BLaER1 (cell line): ENCODE results near the gene BTD.
A peak's percentile ranks its signal among the peaks of the same experiment; 100 is the strongest.

ENCODE experiments used
- H3K27ac ChIP-seq: shearing (Covaris generic); formaldehyde crosslinking; 2 replicates; pipeline ENCODE4 v1.8.1; 2022
- H3K27me3 ChIP-seq: shearing (Covaris generic); formaldehyde crosslinking; 2 replicates; pipeline ENCODE4 v1.8.1; 2022
- H3K36me3 ChIP-seq: shearing (Covaris generic); formaldehyde crosslinking; 2 replicates; pipeline ENCODE4 v1.8.1; 2022
- H3K4me1 ChIP-seq: shearing (Covaris generic); formaldehyde crosslinking; 2 replicates; pipeline ENCODE4 v1.8.1; 2022
- H3K4me2 ChIP-seq: shearing (Covaris generic); formaldehyde crosslinking; 2 replicates; pipeline ENCODE4 v1.8.1; 2022
- H3K4me3 ChIP-seq: shearing (Covaris generic); formaldehyde crosslinking; 2 replicates; pipeline ENCODE4 v1.8.1; 2022
- H3K9ac ChIP-seq: shearing (Covaris generic); formaldehyde crosslinking; 2 replicates; pipeline ENCODE4 v1.8.1; 2022
- H3K9me3 ChIP-seq: shearing (Covaris generic); formaldehyde crosslinking; 2 replicates; pipeline ENCODE4 v1.8.1; 2022
- H4K20me1 ChIP-seq: shearing (Covaris generic); formaldehyde crosslinking; 2 replicates; pipeline ENCODE4 v1.8.1; 2022
- Cebpa-rat ChIP-seq: shearing (Covaris generic); IDR thresholded peaks from 2 replicates; pipeline ENCODE4 v1.8.1; 2022

Gene BTD

GRCh38 chr3:15623535-15624440 lies 22.2 kb downstream of the BTD start:
- H4K20me1 ChIP-seq = no peaks in the 10 kb centered on the region
- H3K9ac ChIP-seq = no peak overlapping the region
- H3K4me3 ChIP-seq = no peak overlapping the region
- H3K4me1 ChIP-seq = peaks cover 5% of the 10 kb centered on the region; the same call in 1 of the 2 replicates
- no peaks in the 10 kb centered on the region for H3K36me3 ChIP-seq
- peaks cover 42% of the 10 kb centered on the region for H3K9me3 ChIP-seq
- no peak overlapping the region for H3K4me2 ChIP-seq
- no peak for TF ChIP-seq Cebpa-rat
- H3K27ac ChIP-seq = no peak overlapping the region
- no peaks in the 10 kb centered on the region for H3K27me3 ChIP-seq

DNA sequence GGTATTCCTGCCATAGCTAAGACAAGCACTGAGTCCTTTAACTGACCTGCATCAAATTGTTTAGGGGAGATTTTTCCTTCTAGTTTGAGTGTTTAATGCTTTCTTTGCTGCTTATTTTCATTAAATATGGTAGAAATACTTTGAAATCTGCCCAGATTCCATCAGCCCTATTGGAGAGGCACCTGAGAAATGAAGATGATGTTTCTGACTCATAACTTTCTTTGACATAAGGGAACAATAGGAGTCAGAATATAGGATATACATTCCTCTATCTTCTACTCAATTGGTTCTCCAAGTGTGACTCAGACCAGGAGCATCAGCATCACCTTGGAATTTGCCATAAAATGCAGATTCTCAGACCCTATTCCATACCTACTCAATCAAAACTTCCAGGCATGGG lies 27.4 kb downstream of the BTD start:
- Histone ChIP-seq H3K4me1 (peaks cover 9% of the 10 kb centered on the region; the same call in 1 of the 2 replicates), H4K20me1 (no peaks in the 10 kb centered on the region), H3K4me2 (no peak overlapping the region), H3K4me3 (no peak overlapping the region), H3K27ac (no peak overlapping the region), H3K27me3 (no peaks in the 10 kb centered on the region), H3K9me3 (no peaks in the 10 kb centered on the region), H3K36me3 (no peaks in the 10 kb centered on the region), H3K9ac (no peak overlapping the region)
- no peak for TF ChIP-seq Cebpa-rat

DNA sequence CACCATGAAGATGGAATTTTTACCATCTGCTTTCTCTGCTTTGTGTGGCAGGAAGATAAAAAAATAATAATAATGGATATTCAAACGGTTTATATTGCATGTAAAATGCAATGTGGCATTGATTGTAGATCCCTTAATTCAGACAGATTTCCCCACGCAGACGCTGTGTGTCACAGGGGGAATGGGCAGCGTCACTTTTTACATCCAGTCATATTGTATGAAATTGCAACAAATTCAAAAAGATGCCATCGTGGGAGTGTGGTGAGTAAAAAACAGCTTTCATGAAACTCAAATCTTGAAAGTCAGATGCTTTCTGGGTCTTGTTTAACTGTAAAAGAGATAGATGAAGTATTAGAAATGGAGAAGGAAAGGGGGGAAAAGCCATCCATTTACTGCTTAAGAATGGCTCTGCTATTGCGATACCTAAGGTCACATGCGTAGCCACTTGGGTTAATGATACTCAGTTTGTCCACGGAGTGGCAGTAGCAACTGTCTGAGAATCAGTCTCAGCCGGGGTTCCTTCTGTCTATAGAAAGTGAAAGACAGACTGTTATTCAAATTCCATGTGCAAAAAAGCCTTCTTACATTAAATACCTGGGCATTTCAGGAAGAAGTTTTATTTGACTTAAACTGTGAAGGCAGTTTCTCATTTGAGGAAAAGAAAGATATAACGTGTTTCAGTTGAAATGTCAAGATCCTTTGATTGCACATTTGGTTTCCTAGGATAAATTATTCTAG lies 28.5 kb downstream of the BTD start:
- H3K4me3 ChIP-seq = no peak overlapping the region
- TF ChIP-seq Cebpa-rat = no peak
- no peak overlapping the region for H3K9ac ChIP-seq
- H3K4me1 ChIP-seq = peaks cover 7% of the 10 kb centered on the region; the same call in 1 of the 2 replicates
- H3K4me2 ChIP-seq = 0 out of 2 replicates have a peak overlapping the region, but pooled peaks have one; percentile 12
- no peaks in the 10 kb centered on the region for H4K20me1 ChIP-seq
- H3K36me3 ChIP-seq = no peaks in the 10 kb centered on the region
- no peak overlapping the region for H3K27ac ChIP-seq
- no peaks in the 10 kb centered on the region for H3K9me3 ChIP-seq
- H3K27me3 ChIP-seq = no peaks in the 10 kb centered on the region

- 0 out of 2 replicates have a peak overlapping the region, but pooled peaks have one; percentile 12 for H3K4me2 ChIP-seq
- no peak overlapping the region for H3K27ac ChIP-seq
- no peak overlapping the region for H3K4me3 ChIP-seq
- no peaks in the 10 kb centered on the region for H4K20me1 ChIP-seq
- TF ChIP-seq Cebpa-rat = no peak
- no peaks in the 10 kb centered on the region for H3K27me3 ChIP-seq
- H3K9me3 ChIP-seq = no peaks in the 10 kb centered on the region
- H3K9ac ChIP-seq = no peak overlapping the region
- H3K4me1 ChIP-seq = 0 out of 2 replicates have a peak, but pooled peaks cover 4% of the 10 kb centered on the region
- H3K36me3 ChIP-seq = no peaks in the 10 kb centered on the region
Measured at GRCh38 chr3:15630646-15631350, 29.3 kb downstream of the BTD start.

DNA sequence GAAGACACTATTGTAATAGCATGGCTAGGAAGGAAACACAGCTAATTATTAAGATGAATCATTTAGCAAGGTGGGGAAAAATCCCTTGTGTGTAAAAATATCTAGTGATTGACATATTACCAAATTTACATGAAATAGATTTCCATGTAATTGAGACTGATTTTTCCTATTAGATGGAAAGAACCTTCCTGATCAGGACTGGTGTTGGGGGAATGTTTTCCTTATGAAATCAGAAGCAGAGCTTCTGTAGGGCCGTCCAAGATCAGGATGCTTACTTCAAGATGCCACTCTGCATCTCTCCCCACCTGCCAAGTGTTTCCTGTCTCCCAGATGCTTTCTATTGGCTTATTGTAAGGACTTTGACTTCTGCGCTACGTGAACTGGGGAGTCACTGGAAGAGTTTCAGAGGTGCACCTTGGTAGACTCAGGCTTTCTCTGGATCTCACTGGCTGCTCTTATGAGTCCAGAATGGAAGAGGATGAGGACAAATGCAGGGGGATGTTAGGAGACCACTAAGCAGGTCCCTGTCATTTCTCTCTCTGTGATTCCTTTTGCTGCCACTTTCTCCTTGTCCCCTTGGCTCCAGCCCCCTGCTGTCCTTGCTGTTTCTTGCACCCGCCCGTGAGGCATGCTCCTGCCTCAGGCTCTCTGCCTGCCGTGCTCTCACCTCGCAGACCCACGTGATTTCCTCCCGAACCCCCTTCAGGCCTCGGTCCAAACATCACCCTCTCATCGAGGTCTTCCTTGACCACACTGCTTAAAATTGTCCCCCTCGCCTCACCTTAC lies 30.1 kb downstream of the BTD start:
- no peak for TF ChIP-seq Cebpa-rat
- H3K27ac ChIP-seq = no peak overlapping the region

GRCh38 chr3:15632212-15632580 lies 30.7 kb downstream of the BTD start:
- no peak overlapping the region for H3K27ac ChIP-seq
- H3K4me2 ChIP-seq = no peak overlapping the region
- peaks cover 10% of the 10 kb centered on the region for H3K4me1 ChIP-seq
- H3K9me3 ChIP-seq = no peaks in the 10 kb centered on the region
- H3K36me3 ChIP-seq = no peaks in the 10 kb centered on the region
- no peak overlapping the region for H3K9ac ChIP-seq
- no peaks in the 10 kb centered on the region for H4K20me1 ChIP-seq
- no peak overlapping the region for H3K4me3 ChIP-seq
- no peak for TF ChIP-seq Cebpa-rat
- no peaks in the 10 kb centered on the region for H3K27me3 ChIP-seq

More for the DNA sequence above, 30.1 kb downstream of the BTD start:
- no peak overlapping the region for H3K4me2 ChIP-seq
- no peaks in the 10 kb centered on the region for H4K20me1 ChIP-seq
- H3K9ac ChIP-seq = no peak overlapping the region
- H3K27me3 ChIP-seq = no peaks in the 10 kb centered on the region
- H3K9me3 ChIP-seq = no peaks in the 10 kb centered on the region
- no peaks in the 10 kb centered on the region for H3K36me3 ChIP-seq
- peaks cover 10% of the 10 kb centered on the region for H3K4me1 ChIP-seq
- H3K4me3 ChIP-seq = no peak overlapping the region

DNA sequence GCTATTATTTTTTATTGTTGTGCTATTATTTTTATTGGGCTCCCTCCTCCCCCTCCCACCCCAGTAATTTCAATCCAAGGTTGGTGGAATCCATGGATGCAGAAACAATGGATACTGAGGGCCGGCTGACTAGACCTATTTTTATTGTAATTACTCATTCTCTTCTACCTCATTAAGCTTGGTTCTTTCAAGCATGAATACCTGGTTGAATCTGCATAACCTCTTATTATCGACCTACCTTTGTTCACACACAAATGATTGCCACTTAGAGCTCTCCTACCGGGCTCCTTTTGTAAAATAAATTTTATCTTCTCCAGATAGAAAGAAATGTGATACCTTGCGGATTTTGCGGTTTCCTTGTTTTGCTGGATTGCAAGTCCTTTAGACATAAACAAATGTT lies 31.6 kb downstream of the BTD start:
- Histone ChIP-seq H3K4me3 (no peak overlapping the region), H3K9me3 (no peaks in the 10 kb centered on the region), H3K36me3 (no peaks in the 10 kb centered on the region), H3K9ac (no peak overlapping the region), H3K27ac (no peak overlapping the region), H3K4me1 (peaks cover 10% of the 10 kb centered on the region), H3K4me2 (no peak overlapping the region), H3K27me3 (no peaks in the 10 kb centered on the region), H4K20me1 (no peaks in the 10 kb centered on the region)
- TF ChIP-seq Cebpa-rat = no peak

DNA sequence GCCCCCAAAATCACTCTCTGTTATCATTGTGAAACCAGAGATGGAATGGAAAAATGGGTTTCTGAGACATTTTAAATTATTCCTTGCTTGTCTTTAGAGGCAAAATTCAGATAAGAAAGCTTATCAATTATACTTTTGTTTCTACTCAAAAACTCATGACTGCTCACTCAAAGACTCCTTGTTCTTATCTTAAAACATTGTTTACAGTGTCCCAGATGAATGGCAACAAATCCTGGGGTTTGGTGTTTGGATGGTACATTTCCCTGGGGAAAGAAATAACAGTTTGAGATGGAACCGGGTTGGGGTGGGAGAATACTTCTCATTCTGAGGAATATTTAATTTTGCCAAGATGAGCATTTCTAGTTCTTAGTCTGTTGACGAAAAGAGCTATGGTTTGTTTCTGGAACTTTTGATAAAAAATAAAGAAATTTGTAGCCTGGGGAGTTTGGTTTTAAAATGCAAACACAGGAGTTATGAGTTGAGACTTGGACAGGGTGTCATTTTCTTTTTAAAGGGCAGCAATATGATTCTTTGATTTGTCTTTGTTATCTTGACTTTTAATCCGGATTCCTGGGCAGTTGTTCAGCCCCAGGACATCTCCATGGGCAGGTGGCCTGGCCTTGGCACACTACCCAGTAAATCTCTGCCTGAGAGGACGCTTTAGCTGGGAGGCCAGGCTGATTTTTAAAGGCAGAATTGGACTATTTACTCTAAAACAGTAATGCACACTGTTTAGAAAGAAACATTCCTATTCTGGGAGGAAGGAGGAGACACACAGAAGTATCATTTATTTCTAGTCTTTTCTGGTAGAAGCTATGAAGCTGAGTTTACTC lies 32.4 kb downstream of the BTD start:
- Histone ChIP-seq H3K9me3 (no peaks in the 10 kb centered on the region), H3K4me3 (no peak overlapping the region), H4K20me1 (no peaks in the 10 kb centered on the region), H3K27me3 (no peaks in the 10 kb centered on the region), H3K9ac (no peak overlapping the region), H3K36me3 (no peaks in the 10 kb centered on the region), H3K4me2 (no peak overlapping the region), H3K27ac (no peak overlapping the region), H3K4me1 (peaks cover 10% of the 10 kb centered on the region)
- TF ChIP-seq Cebpa-rat = no peak
